Glutamatergic neuron (in vitro differentiated cells): ENCODE measurements around the gene GIPC2. TPM values are rescaled to one million over a fixed set of nuclear protein-coding genes. Genes with fewer than 3 reads are reported as not detected.

ENCODE experiments used
- DNase-seq: peaks from one replicate; pipeline ENCODE4 v3.0.0; 2022
- H3K27ac Mint-ChIP-seq: one replicate; pipeline ENCODE4 v1.8.0; 2020; ENCODE audit warnings: mild to moderate bottlenecking, mixed read lengths, inconsistent platforms; ENCODE audit not compliant: unreplicated experiment
- H3K27me3 Mint-ChIP-seq: one replicate; pipeline ENCODE4 v1.8.0; 2020; ENCODE audit warnings: mild to moderate bottlenecking, moderate library complexity, mixed read lengths, inconsistent platforms; ENCODE audit not compliant: unreplicated experiment
- H3K36me3 Mint-ChIP-seq: one replicate; pipeline ENCODE4 v1.8.0; 2020; ENCODE audit warnings: mild to moderate bottlenecking, mixed read lengths, inconsistent platforms; ENCODE audit not compliant: unreplicated experiment
- H3K4me1 Mint-ChIP-seq: one replicate; pipeline ENCODE4 v1.8.0; 2020; ENCODE audit warnings: mild to moderate bottlenecking, low read depth, mixed read lengths, inconsistent platforms; ENCODE audit not compliant: unreplicated experiment
- H3K4me3 Mint-ChIP-seq: one replicate; pipeline ENCODE4 v1.8.0; 2020; ENCODE audit warnings: mild to moderate bottlenecking, mixed read lengths, inconsistent platforms; ENCODE audit not compliant: unreplicated experiment
- H3K9me3 Mint-ChIP-seq: one replicate; pipeline ENCODE4 v1.8.0; 2020; ENCODE audit warnings: mild to moderate bottlenecking, moderate library complexity, mixed read lengths, inconsistent platforms; ENCODE audit not compliant: unreplicated experiment
- total RNA-seq: library from RNA; stranded (reverse); fragmentation: NEBNext Ultra II Directional; extraction: Animal tissue kit (Norgen Biotek cat#: 25700); gene quantifications from one replicate; pipeline ENCODE4 v1.2.1, GENCODE V29; 2021; ENCODE audit not compliant: unreplicated experiment
- TF ChIP-seq, protein P1 (sequence below): fragments of 200-600 bp; sonication (generic); IDR thresholded peaks from one replicate; pipeline ENCODE4 v1.5.0; 2021; ENCODE audit not compliant: partially characterized antibody, unreplicated experiment

The GIPC2 gene
- total RNA-seq, 1 donor from 2014 or later = not detected

GRCh38 chr1:78176448-78176847, 130.7 kb downstream of the GIPC2 start:
- no peaks in the 10 kb centered on the region for H3K9me3 Mint-ChIP-seq
- no peaks in the 10 kb centered on the region for H3K4me1 Mint-ChIP-seq
- no peaks in the 10 kb centered on the region for H3K36me3 Mint-ChIP-seq
- DNase-seq = no peak
- no peaks in the 10 kb centered on the region for H3K27me3 Mint-ChIP-seq
- TF ChIP-seq, protein P1, sequence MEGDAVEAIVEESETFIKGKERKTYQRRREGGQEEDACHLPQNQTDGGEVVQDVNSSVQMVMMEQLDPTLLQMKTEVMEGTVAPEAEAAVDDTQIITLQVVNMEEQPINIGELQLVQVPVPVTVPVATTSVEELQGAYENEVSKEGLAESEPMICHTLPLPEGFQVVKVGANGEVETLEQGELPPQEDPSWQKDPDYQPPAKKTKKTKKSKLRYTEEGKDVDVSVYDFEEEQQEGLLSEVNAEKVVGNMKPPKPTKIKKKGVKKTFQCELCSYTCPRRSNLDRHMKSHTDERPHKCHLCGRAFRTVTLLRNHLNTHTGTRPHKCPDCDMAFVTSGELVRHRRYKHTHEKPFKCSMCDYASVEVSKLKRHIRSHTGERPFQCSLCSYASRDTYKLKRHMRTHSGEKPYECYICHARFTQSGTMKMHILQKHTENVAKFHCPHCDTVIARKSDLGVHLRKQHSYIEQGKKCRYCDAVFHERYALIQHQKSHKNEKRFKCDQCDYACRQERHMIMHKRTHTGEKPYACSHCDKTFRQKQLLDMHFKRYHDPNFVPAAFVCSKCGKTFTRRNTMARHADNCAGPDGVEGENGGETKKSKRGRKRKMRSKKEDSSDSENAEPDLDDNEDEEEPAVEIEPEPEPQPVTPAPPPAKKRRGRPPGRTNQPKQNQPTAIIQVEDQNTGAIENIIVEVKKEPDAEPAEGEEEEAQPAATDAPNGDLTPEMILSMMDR = no peak
- H3K4me3 Mint-ChIP-seq = no peak overlapping the region
- no peak overlapping the region for H3K27ac Mint-ChIP-seq

- TF ChIP-seq, protein P1 = no peak
- DNase-seq = no peak
- H3K4me3 Mint-ChIP-seq = no peak overlapping the region
- peaks cover 2% of the 10 kb centered on the region for H3K9me3 Mint-ChIP-seq
- no peaks in the 10 kb centered on the region for H3K4me1 Mint-ChIP-seq
- H3K27ac Mint-ChIP-seq = no peak overlapping the region
- H3K27me3 Mint-ChIP-seq = peaks cover 1% of the 10 kb centered on the region
- no peaks in the 10 kb centered on the region for H3K36me3 Mint-ChIP-seq
These were observed 132.0 kb downstream of the GIPC2 start for GRCh38 chr1:78177708-78178270.

- Mint-ChIP-seq H3K4me1 (no peaks in the 10 kb centered on the region), H3K27me3 (peaks cover 1% of the 10 kb centered on the region), H3K4me3 (no peak overlapping the region), H3K9me3 (peaks cover 2% of the 10 kb centered on the region), H3K27ac (no peak overlapping the region), H3K36me3 (no peaks in the 10 kb centered on the region)
- TF ChIP-seq, protein P1 = no peak
- DNase-seq = no peak
These were observed 133.1 kb downstream of the GIPC2 start for GRCh38 chr1:78178816-78179215.

- DNase-seq = no peak
- Mint-ChIP-seq H3K9me3 (peaks cover 2% of the 10 kb centered on the region), H3K27me3 (peaks cover 1% of the 10 kb centered on the region), H3K4me3 (no peak overlapping the region), H3K4me1 (no peaks in the 10 kb centered on the region), H3K27ac (no peak overlapping the region), H3K36me3 (no peaks in the 10 kb centered on the region)
- TF ChIP-seq, protein P1 = no peak
These were observed 138.8 kb downstream of the GIPC2 start for GRCh38 chr1:78184460-78185072.

Other genes with a start within 250 kb of the GIPC2 start
- gene NEXN, start 157.3 kb upstream of the GIPC2 start, total RNA-seq = 0.76 TPM
- 243 TPM for gene FUBP1, start 66.9 kb upstream of the GIPC2 start, total RNA-seq
- 20.1 TPM for gene DNAJB4, start 41.0 kb upstream of the GIPC2 start, total RNA-seq